ENCODE data around the gene PRKCE.

DNA sequence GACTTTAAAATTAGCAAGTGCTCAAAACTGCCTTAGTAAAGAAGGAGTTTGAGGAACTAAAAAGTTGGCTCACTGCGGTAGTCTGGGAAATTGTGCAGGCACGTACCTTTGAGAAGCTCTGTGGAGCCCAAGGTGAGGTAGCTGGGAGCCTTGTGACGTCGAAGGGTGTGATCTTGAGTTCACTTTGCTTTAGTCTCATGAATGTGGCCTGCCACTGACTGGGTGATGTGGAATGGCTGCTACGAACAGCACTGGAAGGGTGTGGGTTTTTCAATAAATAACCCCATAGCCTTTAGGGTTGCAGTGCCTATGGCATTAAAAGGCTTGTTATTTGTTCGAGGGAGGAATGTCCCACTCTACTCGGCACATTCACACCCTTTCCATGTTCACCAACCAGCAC is 312.3 kb downstream of the PRKCE start:
- TF ChIP-seq FOXP2 (optimal IDR thresholded peaks at IDR 0.05; ENCODE audit: control extremely low read depth, extremely low read length, insufficient read depth) (no peak), POLR2AphosphoS5 (IDR thresholded peaks at IDR 0.05; ENCODE audit: borderline replicate concordance, low read depth, low read length) (no peak)
